SK-N-SH (cell line): ENCODE measurements around the gene LACTB. TPM values are rescaled to one million over a fixed set of nuclear protein-coding genes. Genes with fewer than 3 reads are reported as not detected.

Experiments used
- CTCF ChIA-PET: fragments of 300-600, 350-600 bp; formaldehyde crosslinking; extraction: SDS; loops from one replicate; lab custom pipeline; 2021; lab: Yijun Ruan, JAX
- POLR2A ChIA-PET: fragments of 350-600 bp; sonication (Branson Sonifier 250); formaldehyde crosslinking; extraction: SDS; loops from one replicate; lab custom pipeline; 2020; ENCODE audit warnings: antibody characterized with exemption, inconsistent platforms; lab: Yijun Ruan, JAX
- DNase-seq: peaks from one replicate; pipeline ENCODE4 v3.0.0; 2012
- H2AFZ ChIP-seq: fragments of 200-600 bp; sonication (generic); 2 replicates; pipeline ENCODE4 v1.8.1; 2016; ENCODE audit warnings: antibody characterized with exemption, mild to moderate bottlenecking, low read depth
- H3F3A ChIP-seq: fragments of 200-600 bp; sonication (generic); replicated peaks from 2 replicates; pipeline ENCODE3; 2016; ENCODE audit warnings: antibody characterized with exemption, mild to moderate bottlenecking; ENCODE audit not compliant: insufficient read depth
- H3K27ac ChIP-seq, 2 experiments: fragments of 200-500 bp in 1 of 2; fragments of 200-600 bp in 1 of 2; sonication (Bioruptor generic) in 1 of 2; sonication (generic), shearing (Covaris generic) in 1 of 2; 2 replicates each; pipeline versions ENCODE4 v1.5.1 to v1.6.1; 2014 to 2016; ENCODE audit warnings: low read depth in 2 of 2, inconsistent platforms in 1 of 2, low read length in 1 of 2, mild to moderate bottlenecking in 1 of 2, mixed read lengths in 1 of 2
- H3K27me3 ChIP-seq: fragments of 200-600 bp; sonication (generic), shearing (Covaris generic); 2 replicates; pipeline ENCODE4 v1.6.1; 2016; ENCODE audit warnings: mixed run types; ENCODE audit not compliant: insufficient read depth
- H3K36me3 ChIP-seq, 2 experiments: fragments of 200-500 bp in 1 of 2; fragments of 200-600 bp in 1 of 2; sonication (Bioruptor generic) in 1 of 2; sonication (generic) in 1 of 2; replicated peaks in 1 of 2; 2 replicates each; pipeline versions ENCODE3 to v1.5.1; 2014 to 2016; ENCODE audit warnings: low read length in 1 of 2, mild to moderate bottlenecking in 1 of 2; ENCODE audit not compliant: insufficient read depth in 2 of 2, control insufficient read depth in 1 of 2
- H3K4me1 ChIP-seq, 2 experiments: fragments of 200-500 bp in 1 of 2; fragments of 200-600 bp in 1 of 2; sonication (Bioruptor generic) in 1 of 2; sonication (generic), shearing (Covaris generic) in 1 of 2; 2 replicates each; pipeline versions ENCODE4 v1.5.1 to v1.6.1; 2014 to 2016; ENCODE audit warnings: low read depth in 1 of 2, low read length in 1 of 2, mixed run types in 1 of 2; ENCODE audit not compliant: insufficient read depth in 2 of 2, control insufficient read depth in 1 of 2
- H3K4me2 ChIP-seq: fragments of 200-600 bp; sonication (generic), shearing (Covaris generic); 2 replicates; pipeline ENCODE4 v1.6.1; 2017; ENCODE audit warnings: mixed run types
- H3K4me3 ChIP-seq, 2 experiments: fragments of 200-500 bp in 1 of 2; fragments of 200-600 bp in 1 of 2; sonication (Bioruptor generic) in 1 of 2; sonication (generic), shearing (Covaris generic) in 1 of 2; 2 replicates each; pipeline versions ENCODE4 v1.5.1 to v1.8.1; 2014 to 2016; ENCODE audit warnings: low read depth in 2 of 2, inconsistent platforms in 1 of 2, low read length in 1 of 2, mild to moderate bottlenecking in 1 of 2, mixed read lengths in 1 of 2, moderate library complexity in 1 of 2
- H3K79me2 ChIP-seq: fragments of 200-600 bp; sonication (generic); 2 replicates; pipeline ENCODE4 v1.8.1; 2017; ENCODE audit warnings: mild to moderate bottlenecking; ENCODE audit not compliant: insufficient read depth
- H3K9ac ChIP-seq: fragments of 200-600 bp; sonication (generic); 2 replicates; pipeline ENCODE4 v1.6.1; 2017; ENCODE audit warnings: mixed run types
- H3K9me2 ChIP-seq: fragments of 200-600 bp; sonication (generic); 2 replicates; pipeline ENCODE4 v1.6.1; 2017; ENCODE audit warnings: mixed run types
- H3K9me3 ChIP-seq: fragments of 200-600 bp; sonication (generic); 2 replicates; pipeline ENCODE4 v1.6.1; 2017; ENCODE audit warnings: mixed run types, mild to moderate bottlenecking, moderate library complexity
- H4K20me1 ChIP-seq: fragments of 200-600 bp; sonication (generic); 2 replicates; pipeline ENCODE4 v1.6.1; 2017; ENCODE audit warnings: mild to moderate bottlenecking, mixed run types; ENCODE audit not compliant: insufficient read depth
- EZH2phosphoT487 ChIP-seq: fragments of 200-600 bp; sonication (generic); IDR thresholded peaks from 2 replicates; pipeline ENCODE4 v1.6.1; 2017; ENCODE audit warnings: low read depth, mixed run types, mild to moderate bottlenecking, antibody characterized with exemption, moderate library complexity, borderline replicate concordance
- MAX ChIP-seq: IDR thresholded peaks from 2 replicates; pipeline ENCODE4 v1.4.0; 2012; ENCODE audit warnings: low read depth
- MEF2A ChIP-seq: IDR thresholded peaks from 2 replicates; pipeline ENCODE4 v1.4.0; 2012; ENCODE audit warnings: low read depth, borderline replicate concordance
- RAD21 ChIP-seq: IDR thresholded peaks from 2 replicates; pipeline ENCODE4 v1.6.1; 2012; ENCODE audit warnings: mild to moderate bottlenecking, low read length
- SIN3A ChIP-seq: IDR thresholded peaks from 2 replicates; pipeline ENCODE4 v1.6.1; 2012; ENCODE audit warnings: low read depth, mild to moderate bottlenecking, low read length, moderate library complexity, borderline replicate concordance
- TEAD4 ChIP-seq: IDR thresholded peaks from 2 replicates; pipeline ENCODE4 v1.4.0; 2012; ENCODE audit warnings: mild to moderate bottlenecking, borderline replicate concordance; ENCODE audit not compliant: insufficient read depth
- USF1 ChIP-seq: IDR thresholded peaks from 2 replicates; pipeline ENCODE4 v1.4.0; 2012; ENCODE audit warnings: low read depth, borderline replicate concordance
- WGBS: methylation state at CpG from one replicate; pipeline ENCODE4 v1.1.6; 2017; ENCODE audit warnings: low lambda C conversion rate; 5-methylcytosine and 5-hydroxymethylcytosine counted together
- polyA plus RNA-seq, 3 experiments: library from polyadenylated mRNA; depleted of rRNA; stranded (reverse); fragments of >200 nt; gene quantifications; 2 replicates each; pipeline ENCODE4 v1.2.3, GENCODE V29; 2012
- TF ChIP-seq, protein P1 (sequence below): IDR thresholded peaks from 2 replicates; pipeline ENCODE4 v1.4.0; 2012; ENCODE audit warnings: low read depth, borderline replicate concordance

The LACTB gene
- polyA plus RNA-seq, 1 of the 3 experiments (the other 2 are of a cell fraction), result 23.3 TPM

DNA sequence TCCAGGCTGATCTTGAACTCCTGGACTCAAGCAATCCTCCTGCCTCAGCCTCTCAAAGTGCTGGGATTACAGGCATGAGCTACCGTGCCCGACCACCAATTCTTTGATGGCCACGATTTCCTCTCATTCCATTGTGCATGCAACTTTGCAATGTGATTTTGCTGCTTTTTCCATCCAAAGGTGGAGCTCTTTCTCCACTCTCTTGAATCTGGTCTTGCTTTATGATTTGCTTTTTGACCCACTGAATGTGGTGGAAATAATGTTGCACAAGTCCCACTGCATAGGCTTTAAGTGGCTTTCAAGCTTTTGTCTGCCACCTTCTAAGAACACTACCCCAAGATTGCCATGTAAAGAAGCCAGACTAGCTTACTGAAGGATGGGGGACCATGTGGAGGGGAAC, 25.0 kb downstream of the LACTB start:
- Histone ChIP-seq H3K9me2 (no peaks in the 10 kb centered on the region), H3K27ac (no peak overlapping the region), H3K9ac (no peak overlapping the region), H2AFZ (no peak overlapping the region), H3K9me3 (no peaks in the 10 kb centered on the region), H4K20me1 (peaks cover 5% of the 10 kb centered on the region; the same call in 1 of the 2 replicates), H3K27me3 (no peaks in the 10 kb centered on the region), H3K4me3 (no peak overlapping the region), H3F3A (peaks cover 44% of the 10 kb centered on the region), H3K79me2 (peaks cover 23% of the 10 kb centered on the region; the same call in 1 of the 2 replicates), H3K4me2 (no peak overlapping the region), H3K36me3 (peaks cover 3 to 68% of the 10 kb centered on the region in 2 experiments), H3K4me1 (no peaks in the 10 kb centered on the region)
- no peak for DNase-seq
- ChIA-PET POLR2A (interaction anchor here (1.4 to 1.7 kb wide), 2 partner anchors 11 to 12 kb away, joined by 3 to 6 read pairs; partner anchors contain the start of gene RPS27L), CTCF (interaction anchor here (0.8 kb wide), 1 partner anchor 9 kb away, joined by 3 read pairs; no protein-coding TSS in a partner anchor)
- WGBS, result 94% methylated on average over 3 of the region's 3 CpGs
- TF ChIP-seq EZH2phosphoT487 (no peak), USF1 (no peak), RAD21 (peak; percentile 27)

GRCh38 chr15:63151665-63152064, 30.0 kb downstream of the LACTB start:
- Histone ChIP-seq H3K79me2 (peaks cover 70% of the 10 kb centered on the region), H3K4me3 (no peak overlapping the region), H3K4me1 (peaks cover 3 to 8% of the 10 kb centered on the region in 2 experiments; a peak in 1 of 4 replicates), H3K9ac (no peak overlapping the region), H4K20me1 (peaks cover 28% of the 10 kb centered on the region), H2AFZ (no peak overlapping the region), H3K9me2 (no peaks in the 10 kb centered on the region), H3K36me3 (peaks cover 26 to 77% of the 10 kb centered on the region in 2 experiments), H3K4me2 (no peak overlapping the region), H3K27ac (peak overlapping the region in 1 of 2 experiments; percentile 66; a peak in 2 of 4 replicates), H3K27me3 (no peaks in the 10 kb centered on the region), H3K9me3 (no peaks in the 10 kb centered on the region), H3F3A (peaks cover 59% of the 10 kb centered on the region)
- WGBS, result 94% methylated on average over 1 of the region's 1 CpG
- POLR2A ChIA-PET, result no interaction called here
- CTCF ChIA-PET, result no interaction called here
- no peak for TF ChIP-seq TEAD4
- no peak for TF ChIP-seq SIN3A
- no peak for TF ChIP-seq MAX
- no peak for TF ChIP-seq MEF2A
- TF ChIP-seq, protein P1, sequence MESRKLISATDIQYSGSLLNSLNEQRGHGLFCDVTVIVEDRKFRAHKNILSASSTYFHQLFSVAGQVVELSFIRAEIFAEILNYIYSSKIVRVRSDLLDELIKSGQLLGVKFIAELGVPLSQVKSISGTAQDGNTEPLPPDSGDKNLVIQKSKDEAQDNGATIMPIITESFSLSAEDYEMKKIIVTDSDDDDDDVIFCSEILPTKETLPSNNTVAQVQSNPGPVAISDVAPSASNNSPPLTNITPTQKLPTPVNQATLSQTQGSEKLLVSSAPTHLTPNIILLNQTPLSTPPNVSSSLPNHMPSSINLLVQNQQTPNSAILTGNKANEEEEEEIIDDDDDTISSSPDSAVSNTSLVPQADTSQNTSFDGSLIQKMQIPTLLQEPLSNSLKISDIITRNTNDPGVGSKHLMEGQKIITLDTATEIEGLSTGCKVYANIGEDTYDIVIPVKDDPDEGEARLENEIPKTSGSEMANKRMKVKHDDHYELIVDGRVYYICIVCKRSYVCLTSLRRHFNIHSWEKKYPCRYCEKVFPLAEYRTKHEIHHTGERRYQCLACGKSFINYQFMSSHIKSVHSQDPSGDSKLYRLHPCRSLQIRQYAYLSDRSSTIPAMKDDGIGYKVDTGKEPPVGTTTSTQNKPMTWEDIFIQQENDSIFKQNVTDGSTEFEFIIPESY, result no peak
- DNase-seq, result no peak
